ENCODE measurements around the gene FRMD4A. TPM values are rescaled to one million over a fixed set of nuclear protein-coding genes. Genes with fewer than 3 reads are reported as not detected.

Gene FRMD4A
- total RNA-seq, 4 donors from 2014 or later: 4.4 to 7.1 (median 5.2) TPM

GRCh38 chr10:14001298-14002040 lies 329.3 kb downstream of the FRMD4A start:
- TF ChIP-seq CTCF (IDR thresholded peaks at IDR 0.05 in 4 of 5, conservative IDR thresholded peaks at IDR 0.05 in 1 of 5) (no peak), POLR2A (IDR thresholded peaks at IDR 0.05) (no peak)
- Histone ChIP-seq H3K4me3 (no peak overlapping the region), H3K27me3 (no peaks in the 10 kb centered on the region), H3K4me1 (no peaks in the 10 kb centered on the region), H3K27ac (no peak overlapping the region), H3K36me3 (no peaks in the 10 kb centered on the region), H3K9me3 (no peaks in the 10 kb centered on the region)
- no peak for DNase-seq
- intact Hi-C loops (cut with DNase I; ENCODE audit: low total_unique reads): no loop called here
- in situ Hi-C loops (cut with MboI; ENCODE audit: low sequenced_read_pairs in 4 of 4): no loop called here
- ATAC-seq: no peak

GRCh38 chr10:13998163-13998835 lies 332.4 kb downstream of the FRMD4A start:
- intact Hi-C loops (cut with DNase I; ENCODE audit: low total_unique reads) (no loop called here), in situ Hi-C loops (cut with MboI; ENCODE audit: low sequenced_read_pairs in 4 of 4) (no loop called here)
- H3K27ac ChIP-seq: no peak overlapping the region
- ATAC-seq (no peak), DNase-seq (no peak)
- no peak for TF ChIP-seq POLR2A (IDR thresholded peaks at IDR 0.05)
- no peaks in the 10 kb centered on the region for H3K27me3 ChIP-seq
- no peaks in the 10 kb centered on the region for H3K9me3 ChIP-seq
- H3K4me3 ChIP-seq: no peak overlapping the region
- H3K36me3 ChIP-seq: no peaks in the 10 kb centered on the region
- peaks cover 0 to 6% of the 10 kb centered on the region in 2 donors for H3K4me1 ChIP-seq

GRCh38 chr10:13997650-13998049 lies 333.1 kb downstream of the FRMD4A start:
- H3K27ac ChIP-seq: no peak overlapping the region
- H3K9me3 ChIP-seq: no peaks in the 10 kb centered on the region
- in situ Hi-C loops (cut with MboI; ENCODE audit: low sequenced_read_pairs in 4 of 4) (no loop called here), intact Hi-C loops (cut with DNase I; ENCODE audit: low total_unique reads) (no loop called here)
- no peaks in the 10 kb centered on the region for H3K27me3 ChIP-seq
- peaks cover 0 to 11% of the 10 kb centered on the region in 2 donors for H3K4me1 ChIP-seq
- DNase-seq (no peak), ATAC-seq (no peak)
- TF ChIP-seq POLR2A (IDR thresholded peaks at IDR 0.05) (no peak), CTCF (IDR thresholded peaks at IDR 0.05 in 4 of 5, conservative IDR thresholded peaks at IDR 0.05 in 1 of 5) (no peak)
- H3K36me3 ChIP-seq: no peaks in the 10 kb centered on the region
- no peak overlapping the region for H3K4me3 ChIP-seq

GRCh38 chr10:13994932-13995331 lies 335.8 kb downstream of the FRMD4A start:
- ATAC-seq: no peak
- H3K9me3 ChIP-seq: no peaks in the 10 kb centered on the region
- H3K4me1 ChIP-seq: peaks cover 6 to 35% of the 10 kb centered on the region in 2 donors
- H3K27me3 ChIP-seq: no peaks in the 10 kb centered on the region
- no peaks in the 10 kb centered on the region for H3K36me3 ChIP-seq
- in situ Hi-C loops (cut with MboI; ENCODE audit: low sequenced_read_pairs in 4 of 4) (no loop called here), intact Hi-C loops (cut with DNase I; ENCODE audit: low total_unique reads) (no loop called here)
- no peak for DNase-seq
- H3K4me3 ChIP-seq: no peak overlapping the region
- H3K27ac ChIP-seq: no peak overlapping the region
- TF ChIP-seq CTCF (IDR thresholded peaks at IDR 0.05 in 4 of 5, conservative IDR thresholded peaks at IDR 0.05 in 1 of 5) (no peak), POLR2A (IDR thresholded peaks at IDR 0.05) (no peak)

- ATAC-seq: no peak
These were observed 337.0 kb downstream of the FRMD4A start for GRCh38 chr10:13993673-13994089.

More at GRCh38 chr10:13993673-13994089, 337.0 kb downstream of the FRMD4A start:
- H3K9me3 ChIP-seq: no peaks in the 10 kb centered on the region
- intact Hi-C loops (cut with DNase I; ENCODE audit: low total_unique reads): no loop called here
- H3K27ac ChIP-seq: no peak overlapping the region
- in situ Hi-C loops (cut with MboI; ENCODE audit: low sequenced_read_pairs in 4 of 4): no loop called here
- no peaks in the 10 kb centered on the region for H3K36me3 ChIP-seq
- DNase-seq: no peak
- no peak overlapping the region for H3K4me3 ChIP-seq
- TF ChIP-seq CTCF (IDR thresholded peaks at IDR 0.05 in 4 of 5, conservative IDR thresholded peaks at IDR 0.05 in 1 of 5) (no peak), POLR2A (IDR thresholded peaks at IDR 0.05) (no peak)
- no peaks in the 10 kb centered on the region for H3K27me3 ChIP-seq
- peaks cover 8 to 41% of the 10 kb centered on the region in 2 donors for H3K4me1 ChIP-seq
